NB4 (cell line): ENCODE measurements around the gene BTG4.

Experiments
- CTCF ChIP-seq: IDR thresholded peaks from one replicate; pipeline ENCODE4 v1.5.1; 2012; ENCODE audit warnings: low read depth, low read length
- MAX ChIP-seq: IDR thresholded peaks from 2 replicates; pipeline ENCODE4 v1.6.1; 2011; ENCODE audit warnings: low read depth, low read length
- MYC ChIP-seq: IDR thresholded peaks from 2 replicates; pipeline ENCODE4 v1.6.1; 2011; ENCODE audit warnings: low read depth, low read length
- POLR2A ChIP-seq: IDR thresholded peaks from 2 replicates; pipeline ENCODE4 v1.6.1; 2011; ENCODE audit warnings: mild to moderate bottlenecking; ENCODE audit not compliant: insufficient read length; ENCODE audit errors: extremely low read depth

- no peak for TF ChIP-seq CTCF
- no peak for TF ChIP-seq MAX
- no peak for TF ChIP-seq POLR2A
- no peak for TF ChIP-seq MYC
Measured at GRCh38 chr11:111479666-111480065, 32.5 kb downstream of the BTG4 start.
